CD14-positive monocyte (primary cell): ENCODE measurements around the gene DCLK1. TPM values are rescaled to one million over a fixed set of nuclear protein-coding genes. Genes with fewer than 3 reads are reported as not detected.

Source experiments
- DNase-seq, 3 donors: peaks; one replicate each; pipeline ENCODE4 v3.0.0-alpha.2; 2011 to 2022
- H2AFZ ChIP-seq: 2 replicates; pipeline ENCODE4 v1.6.0; 2012; ENCODE audit warnings: mild to moderate bottlenecking, low read depth, low read length, inconsistent platforms; ENCODE audit not compliant: insufficient read depth, poor library complexity, severe bottlenecking
- H3K27ac ChIP-seq, 2 donors: 1 replicate in 1 of 2; 2 replicates in 1 of 2; pipeline ENCODE4 v1.5.1; 2012 to 2013; ENCODE audit warnings: low read length in 2 of 2, control low read depth in 1 of 2, inconsistent platforms in 1 of 2, low read depth in 1 of 2, mild to moderate bottlenecking in 1 of 2
- H3K27me3 ChIP-seq, 2 donors: one replicate each; pipeline versions ENCODE4 v1.6.0 to v1.6.1; 2011 to 2013; ENCODE audit warnings: low read length in 2 of 2; ENCODE audit not compliant: control insufficient read depth in 2 of 2, insufficient read depth in 2 of 2
- H3K36me3 ChIP-seq, 2 donors: replicated peaks in 1 of 2; 1 replicate in 1 of 2; 2 replicates in 1 of 2; pipeline versions ENCODE4 v1.5.1 to v1.6.1; 2012 to 2013; ENCODE audit warnings: low read length in 2 of 2, control low read depth in 1 of 2, inconsistent platforms in 1 of 2, mild to moderate bottlenecking in 1 of 2; ENCODE audit not compliant: insufficient read depth in 2 of 2, control insufficient read depth in 1 of 2
- H3K4me1 ChIP-seq, 2 donors: 1 replicate in 1 of 2; 2 replicates in 1 of 2; pipeline versions ENCODE4 v1.5.1 to v1.6.1; 2012 to 2013; ENCODE audit warnings: low read length in 2 of 2, control low read depth in 1 of 2, inconsistent platforms in 1 of 2, mild to moderate bottlenecking in 1 of 2, moderate library complexity in 1 of 2; ENCODE audit not compliant: insufficient read depth in 2 of 2, control insufficient read depth in 1 of 2
- H3K4me2 ChIP-seq: replicated peaks from 2 replicates; pipeline ENCODE3; 2012; ENCODE audit warnings: low read length, moderate library complexity, mild to moderate bottlenecking; ENCODE audit not compliant: poor library complexity, severe bottlenecking; ENCODE audit errors: extremely low read depth
- H3K4me3 ChIP-seq, 3 experiments: fragments of 200-600 bp in 1 of 3; sonication (generic) in 1 of 3; replicated peaks in 1 of 3; 1 replicate in 2 of 3; 2 replicates in 1 of 3; pipeline ENCODE4 v1.5.1; 2011 to 2013; ENCODE audit warnings: low read length in 3 of 3, mild to moderate bottlenecking in 3 of 3, control low read depth in 2 of 3, low read depth in 2 of 3, inconsistent platforms in 1 of 3, moderate library complexity in 1 of 3
- H3K79me2 ChIP-seq: 2 replicates; pipeline ENCODE4 v1.6.0; 2012; ENCODE audit warnings: mild to moderate bottlenecking, control low read depth, inconsistent platforms, low read length, moderate library complexity; ENCODE audit not compliant: insufficient read depth
- H3K9ac ChIP-seq: 2 replicates; pipeline ENCODE4 v1.6.0; 2017; ENCODE audit warnings: low read length, mild to moderate bottlenecking; ENCODE audit not compliant: insufficient read depth, poor library complexity, severe bottlenecking
- H3K9me3 ChIP-seq, 2 donors: replicated peaks in 1 of 2; 1 replicate in 1 of 2; 2 replicates in 1 of 2; pipeline versions ENCODE4 v1.5.1 to v1.6.1; 2012 to 2013; ENCODE audit warnings: low read length in 2 of 2, control low read depth in 1 of 2; ENCODE audit not compliant: control insufficient read depth in 1 of 2, insufficient read depth in 1 of 2
- H4K20me1 ChIP-seq: 2 replicates; pipeline ENCODE4 v1.6.0; 2012; ENCODE audit warnings: mild to moderate bottlenecking, low read length, control low read depth, moderate library complexity; ENCODE audit not compliant: insufficient read depth
- H3K27ac Mint-ChIP-seq, 7 donors: one replicate each; pipeline ENCODE4 v1.8.0; 2020; ENCODE audit warnings: mild to moderate bottlenecking in 7 of 7, mixed read lengths in 7 of 7, moderate library complexity in 6 of 7, inconsistent platforms in 2 of 7
- H3K27me3 Mint-ChIP-seq, 3 donors: one replicate each; pipeline ENCODE4 v1.8.0; 2021 to 2022; ENCODE audit warnings: low read depth in 3 of 3, mild to moderate bottlenecking in 3 of 3, mixed read lengths in 3 of 3, moderate library complexity in 3 of 3, inconsistent platforms in 1 of 3
- H3K36me3 Mint-ChIP-seq, 2 donors: one replicate each; pipeline ENCODE4 v1.8.0; 2020; ENCODE audit warnings: mixed read lengths in 2 of 2, inconsistent platforms in 1 of 2, mild to moderate bottlenecking in 1 of 2
- H3K4me1 Mint-ChIP-seq: one replicate; pipeline ENCODE4 v1.8.0; 2020; ENCODE audit warnings: mild to moderate bottlenecking, mixed read lengths
- H3K4me3 Mint-ChIP-seq, 2 donors: one replicate each; pipeline ENCODE4 v1.8.0; 2020; ENCODE audit warnings: mild to moderate bottlenecking in 2 of 2, mixed read lengths in 2 of 2, moderate library complexity in 1 of 2
- H3K9me3 Mint-ChIP-seq, 7 donors: one replicate each; pipeline ENCODE4 v1.8.0; 2020 to 2022; ENCODE audit warnings: mixed read lengths in 7 of 7, mild to moderate bottlenecking in 6 of 7, moderate library complexity in 6 of 7, inconsistent platforms in 2 of 7
- CTCF ChIP-seq: fragments of 200-600 bp; IDR thresholded peaks from one replicate; pipeline ENCODE4 v1.8.0; 2022; ENCODE audit warnings: antibody characterized with exemption, mild to moderate bottlenecking
- WGBS: methylation state at CpG from one replicate; pipeline ENCODE4 v1.1.5; 2013; ENCODE audit warnings: missing lambda C conversion rate; ENCODE audit not compliant: insufficient coverage; 5-methylcytosine and 5-hydroxymethylcytosine counted together
- intact Hi-C, 2 donors: fragments of 100-400 bp; cut with micrococcal nuclease; formaldehyde crosslinking; loops; one replicate each; pipeline versions ENCODE4 v1.15.0 to v1.15.1; 2023
- polyA plus RNA-seq, 3 donors: library from polyadenylated mRNA; depleted of rRNA in 1 of 3; unstranded in 2 of 3; stranded (reverse) in 1 of 3; fragments of 300-500 nt in 2 of 3; fragments of >200 nt in 1 of 3; fragmentation: Illumina TruSeq in 2 of 3; gene quantifications; 1 replicate in 2 of 3; 2 replicates in 1 of 3; pipeline ENCODE4 v1.2.3, GENCODE V29; 2012 to 2021

DCLK1 gene
- polyA plus RNA-seq, 3 donors: not detected

GRCh38 chr13:35912841-35913240 is 218.3 kb downstream of the DCLK1 start:
- no peaks in the 10 kb centered on the region for H3K4me1 ChIP-seq
- no peak for DNase-seq
- intact Hi-C loops: no loop called here
- H3K27me3 ChIP-seq: no peaks in the 10 kb centered on the region
- Mint-ChIP-seq H3K36me3 (no peaks in the 10 kb centered on the region), H3K27ac (no peak overlapping the region), H3K4me3 (no peak overlapping the region), H3K9me3 (peaks cover 0 to 30% (median 5%) of the 10 kb centered on the region in 7 donors), H3K4me1 (no peaks in the 10 kb centered on the region), H3K27me3 (peaks cover 0 to 1% (median 0%) of the 10 kb centered on the region in 3 donors)
- no peak overlapping the region for H3K4me3 ChIP-seq
- 92% methylated on average over 6 of the region's 7 CpGs for WGBS
- H4K20me1 ChIP-seq: no peaks in the 10 kb centered on the region
- H3K36me3 ChIP-seq: no peaks in the 10 kb centered on the region
- H3K4me2 ChIP-seq: no peak overlapping the region
- peaks cover 9% of the 10 kb centered on the region in 2 donors for H3K9me3 ChIP-seq
- H2AFZ ChIP-seq: no peak overlapping the region
- no peaks in the 10 kb centered on the region for H3K79me2 ChIP-seq
- no peak overlapping the region for H3K27ac ChIP-seq
- no peak overlapping the region for H3K9ac ChIP-seq
- TF ChIP-seq CTCF: no peak

- no peak overlapping the region for H3K27ac ChIP-seq
Observed at GRCh38 chr13:35909837-35910540, 221.2 kb downstream of the DCLK1 start.

More at GRCh38 chr13:35909837-35910540, 221.2 kb downstream of the DCLK1 start:
- Histone ChIP-seq H2AFZ (no peak overlapping the region), H3K4me2 (no peak overlapping the region), H3K9me3 (peaks cover 9 to 18% of the 10 kb centered on the region in 2 donors), H3K4me1 (no peaks in the 10 kb centered on the region), H3K36me3 (no peaks in the 10 kb centered on the region), H3K27me3 (no peaks in the 10 kb centered on the region), H3K79me2 (no peaks in the 10 kb centered on the region), H3K9ac (no peak overlapping the region), H4K20me1 (no peaks in the 10 kb centered on the region), H3K4me3 (no peak overlapping the region)
- no peaks in the 10 kb centered on the region for H3K36me3 Mint-ChIP-seq
- peaks cover 0 to 37% (median 7%) of the 10 kb centered on the region in 7 donors for H3K9me3 Mint-ChIP-seq
- intact Hi-C loops: no loop called here
- 85% methylated on average over 6 of the region's 8 CpGs for WGBS
- no peak overlapping the region for H3K27ac Mint-ChIP-seq
- H3K27me3 Mint-ChIP-seq: peaks cover 0 to 1% (median 0%) of the 10 kb centered on the region in 3 donors
- H3K4me1 Mint-ChIP-seq: no peaks in the 10 kb centered on the region
- no peak overlapping the region for H3K4me3 Mint-ChIP-seq
- no peak for TF ChIP-seq CTCF
- no peak for DNase-seq
